Measurements from ENCODE around the gene MAP2K5. TPM values are rescaled to one million over a fixed set of nuclear protein-coding genes. Genes with fewer than 3 reads are reported as not detected.

Gene MAP2K5
- total and polyA plus RNA-seq, 7 donors: 11.3 to 19.4 (median 14.3) TPM

GRCh38 chr15:67762610-67763368 is 220.3 kb downstream of the MAP2K5 start:
- 58 to 77% methylated on average over 7 of the region's 7 CpGs for WGBS, 2 donors
- intact Hi-C loops (cut with DNase I): no loop called here
- H3K27me3 ChIP-seq: no peaks in the 10 kb centered on the region
- peak overlapping the region in 2 of 4 donors; percentile 10 to 17 for H3K27ac ChIP-seq
- no peaks in the 10 kb centered on the region for H3K9me3 ChIP-seq
- H3K4me3 ChIP-seq: no peak overlapping the region
- TF ChIP-seq POLR2AphosphoS5 (IDR thresholded peaks at IDR 0.05) (no peak), CTCF (IDR thresholded peaks at IDR 0.05) (no peak), EP300 (IDR thresholded peaks at IDR 0.05) (no peak), POLR2A (IDR thresholded peaks at IDR 0.05) (no peak)
- H3K4me1 ChIP-seq: peaks cover 0 to 10% (median 5%) of the 10 kb centered on the region in 4 donors
- no peak for DNase-seq
- no peaks in the 10 kb centered on the region for H3K36me3 ChIP-seq

GRCh38 chr15:67765701-67766100 is 223.2 kb downstream of the MAP2K5 start:
- DNase-seq: no peak
- Histone ChIP-seq H3K27me3 (no peaks in the 10 kb centered on the region), H3K4me3 (no peak overlapping the region), H3K9me3 (no peaks in the 10 kb centered on the region), H3K27ac (no peak overlapping the region), H3K4me1 (peaks cover 0 to 19% (median 15%) of the 10 kb centered on the region in 4 donors), H3K36me3 (no peaks in the 10 kb centered on the region)
- intact Hi-C loops (cut with DNase I): no loop called here
- WGBS, 2 donors: 73 to 82% methylated on average over 2 of the region's 2 CpGs
- TF ChIP-seq EP300 (IDR thresholded peaks at IDR 0.05) (no peak), POLR2AphosphoS5 (IDR thresholded peaks at IDR 0.05) (no peak), POLR2A (IDR thresholded peaks at IDR 0.05) (no peak), CTCF (IDR thresholded peaks at IDR 0.05) (no peak)

GRCh38 chr15:67766968-67767367 is 224.5 kb downstream of the MAP2K5 start:
- 47 to 65% methylated on average over 2 of the region's 2 CpGs for WGBS, 2 donors
- no peaks in the 10 kb centered on the region for H3K36me3 ChIP-seq
- H3K4me1 ChIP-seq: peaks cover 0 to 14% (median 11%) of the 10 kb centered on the region in 4 donors

GRCh38 chr15:67768313-67768977 is 225.9 kb downstream of the MAP2K5 start:
- WGBS, 2 donors: 43 to 70% methylated on average over 7 of the region's 7 CpGs
- Histone ChIP-seq H3K9me3 (no peaks in the 10 kb centered on the region), H3K4me1 (peaks cover 0 to 11% (median 9%) of the 10 kb centered on the region in 4 donors), H3K4me3 (no peak overlapping the region), H3K27me3 (no peaks in the 10 kb centered on the region), H3K36me3 (no peaks in the 10 kb centered on the region), H3K27ac (no peak overlapping the region)
- intact Hi-C loops (cut with DNase I): no loop called here
- DNase-seq: no peak
- TF ChIP-seq CTCF (IDR thresholded peaks at IDR 0.05): no peak
- no peak for TF ChIP-seq EP300 (IDR thresholded peaks at IDR 0.05)
- TF ChIP-seq POLR2A (IDR thresholded peaks at IDR 0.05): no peak
- no peak for TF ChIP-seq POLR2AphosphoS5 (IDR thresholded peaks at IDR 0.05)

More at GRCh38 chr15:67766968-67767367, 224.5 kb downstream of the MAP2K5 start:
- H3K9me3 ChIP-seq: no peaks in the 10 kb centered on the region
- intact Hi-C loops (cut with DNase I): no loop called here
- no peak overlapping the region for H3K27ac ChIP-seq
- no peaks in the 10 kb centered on the region for H3K27me3 ChIP-seq
- no peak for TF ChIP-seq EP300 (IDR thresholded peaks at IDR 0.05)
- no peak for TF ChIP-seq POLR2AphosphoS5 (IDR thresholded peaks at IDR 0.05)
- TF ChIP-seq CTCF (IDR thresholded peaks at IDR 0.05): no peak
- no peak for DNase-seq
- no peak overlapping the region for H3K4me3 ChIP-seq
